HCEC 1CT (cell line): ENCODE measurements around the gene TTC21B.

ENCODE experiments used
- DNase-seq: peaks from one replicate; pipeline ENCODE4 v3.0.0-alpha.2; 2017

The TTC21B gene

GRCh38 chr2:165920748-165921147, 32.8 kb downstream of the TTC21B start:
- DNase-seq = no peak

DNA sequence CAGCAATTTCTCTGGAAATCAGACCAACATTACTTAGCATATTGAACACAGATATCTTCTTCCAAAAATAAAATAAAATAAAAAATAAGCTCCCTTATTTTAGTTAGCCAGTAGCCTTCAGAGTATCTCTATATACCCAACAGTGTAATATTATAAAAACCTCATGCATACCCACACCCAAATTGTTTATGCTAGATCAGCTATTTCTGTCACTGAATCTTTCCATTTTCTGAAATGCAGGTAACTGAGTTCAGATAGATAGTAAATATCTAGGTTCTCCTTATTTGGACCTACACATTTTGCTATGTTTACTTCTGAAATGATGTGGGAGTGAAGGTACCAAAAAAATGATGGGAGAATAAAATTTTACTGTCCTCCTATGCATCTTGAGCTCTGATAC, 39.9 kb downstream of the TTC21B start:
- no peak for DNase-seq

DNA sequence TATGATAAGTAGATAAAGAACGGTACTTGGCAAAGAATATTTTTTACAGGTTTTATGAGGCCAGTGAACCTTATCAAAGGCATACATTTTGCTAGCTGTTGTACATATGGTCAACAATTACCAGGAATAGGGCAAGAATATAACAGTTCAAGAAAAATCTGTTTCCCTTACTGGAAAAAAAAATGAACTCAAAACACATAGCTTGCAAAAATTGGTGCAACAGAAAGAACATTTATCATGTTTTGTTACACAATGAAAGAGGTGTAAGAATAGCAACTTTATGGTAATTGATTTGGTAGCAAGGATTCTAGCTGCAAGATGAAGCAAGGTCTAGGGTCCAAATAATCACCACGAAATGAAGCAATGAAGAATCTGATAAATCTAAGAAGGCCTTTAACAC, 41.6 kb downstream of the TTC21B start:
- DNase-seq = no peak

- DNase-seq = peak; percentile 34
Observed at GRCh38 chr2:165911231-165911630, 42.3 kb downstream of the TTC21B start.

- DNase-seq = peak; percentile 3
Observed at GRCh38 chr2:165909466-165909865, 44.1 kb downstream of the TTC21B start.

DNA sequence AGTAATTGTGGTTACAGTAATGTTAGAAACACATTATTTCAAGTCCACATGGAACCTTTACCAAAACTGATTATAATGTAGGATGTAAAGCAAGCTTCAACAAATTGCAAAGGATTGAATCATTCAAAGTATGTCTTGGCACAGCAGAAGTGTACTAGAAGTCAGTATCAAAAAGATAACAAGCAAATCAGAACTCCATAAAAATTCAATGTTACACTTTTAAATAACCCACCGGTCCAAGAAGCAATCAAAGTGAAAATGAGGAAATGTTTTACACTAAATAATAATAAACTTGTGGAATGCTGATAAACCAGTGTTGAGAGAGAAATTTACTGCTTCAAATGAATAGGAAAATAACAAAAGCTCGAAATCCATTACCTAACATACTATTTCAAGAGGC, 47.7 kb downstream of the TTC21B start:
- no peak for DNase-seq

DNA sequence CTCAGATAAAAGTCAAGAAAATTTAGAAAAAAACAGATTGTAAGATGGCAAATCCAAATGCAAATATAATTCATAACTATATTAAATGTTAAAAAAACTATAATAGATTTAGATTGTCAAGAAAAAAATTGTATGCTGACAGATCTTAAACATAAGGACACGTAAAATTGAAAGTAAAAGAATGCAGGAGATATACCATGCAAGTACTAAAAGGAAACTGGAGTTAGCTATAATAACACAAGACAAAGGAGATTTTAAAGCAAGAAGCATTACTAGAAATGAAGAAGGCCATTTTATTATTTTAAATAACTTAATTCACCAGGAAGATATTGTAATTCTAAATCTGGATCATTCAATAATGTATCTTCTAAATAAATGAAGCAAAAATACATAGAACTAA, 48.3 kb downstream of the TTC21B start:
- DNase-seq = no peak

- DNase-seq = no peak
Observed at GRCh38 chr2:165904432-165904831, 49.1 kb downstream of the TTC21B start.

GRCh38 chr2:165903406-165903805, 50.2 kb downstream of the TTC21B start:
- no peak for DNase-seq

DNA sequence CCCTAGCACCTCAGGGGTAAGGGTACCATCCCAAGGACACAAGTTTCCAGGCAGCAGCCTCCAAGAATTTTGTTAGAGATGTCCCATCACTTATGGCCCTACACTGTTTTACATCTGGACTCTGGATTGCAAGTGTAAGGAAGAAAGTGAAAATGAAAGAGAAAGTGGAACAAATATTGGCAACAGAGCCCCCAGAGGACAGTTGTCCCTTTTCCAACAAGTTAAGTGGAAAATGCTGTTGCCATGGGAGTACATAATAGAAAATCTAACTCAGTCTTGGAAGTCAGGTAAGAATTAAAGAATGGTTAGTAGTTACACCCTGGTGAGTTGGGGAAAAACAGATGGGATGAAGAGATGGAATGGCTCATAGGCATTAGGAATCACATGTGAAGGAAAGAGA, 50.6 kb downstream of the TTC21B start:
- DNase-seq = peak; percentile 15

DNA sequence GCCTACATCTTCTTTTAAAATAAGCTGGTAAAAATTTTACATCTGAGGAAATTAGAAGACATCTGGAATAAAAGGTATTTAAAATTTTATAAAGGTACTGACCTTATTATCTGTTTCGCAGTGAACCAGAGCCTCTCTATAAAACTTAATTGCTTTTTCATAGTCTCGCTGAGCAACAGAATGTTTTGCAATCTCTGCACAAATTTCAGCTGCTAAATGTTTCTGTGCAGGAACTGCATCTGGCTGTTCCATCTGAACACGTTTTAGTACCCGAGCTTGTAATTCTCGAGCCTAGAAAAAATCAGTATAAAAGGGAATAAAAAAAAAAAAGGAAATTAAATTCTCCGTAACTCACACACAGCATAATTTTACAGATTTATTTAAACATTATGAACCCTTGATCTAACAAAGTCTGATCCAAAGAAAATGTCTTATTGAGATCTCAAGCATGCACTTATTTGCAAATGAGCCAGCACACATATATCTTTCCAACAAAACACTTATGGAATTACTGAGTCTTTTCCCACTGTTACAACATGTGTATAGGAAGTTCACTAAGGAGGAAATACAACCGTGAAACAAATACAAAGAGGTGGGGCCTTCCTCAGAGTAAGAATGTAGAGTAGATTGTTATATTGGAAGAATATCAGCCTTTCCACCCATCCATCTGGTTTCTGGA, 51.8 kb downstream of the TTC21B start:
- DNase-seq = no peak

- DNase-seq = no peak
Observed at GRCh38 chr2:165899311-165899710, 54.3 kb downstream of the TTC21B start.

GRCh38 chr2:165898381-165898780, 55.2 kb downstream of the TTC21B start:
- DNase-seq = no peak

- DNase-seq = no peak
Observed at GRCh38 chr2:165897726-165898125, 55.9 kb downstream of the TTC21B start.

GRCh38 chr2:165897074-165897473, 56.5 kb downstream of the TTC21B start:
- no peak for DNase-seq

GRCh38 chr2:165895974-165896373, 57.6 kb downstream of the TTC21B start:
- no peak for DNase-seq

DNA sequence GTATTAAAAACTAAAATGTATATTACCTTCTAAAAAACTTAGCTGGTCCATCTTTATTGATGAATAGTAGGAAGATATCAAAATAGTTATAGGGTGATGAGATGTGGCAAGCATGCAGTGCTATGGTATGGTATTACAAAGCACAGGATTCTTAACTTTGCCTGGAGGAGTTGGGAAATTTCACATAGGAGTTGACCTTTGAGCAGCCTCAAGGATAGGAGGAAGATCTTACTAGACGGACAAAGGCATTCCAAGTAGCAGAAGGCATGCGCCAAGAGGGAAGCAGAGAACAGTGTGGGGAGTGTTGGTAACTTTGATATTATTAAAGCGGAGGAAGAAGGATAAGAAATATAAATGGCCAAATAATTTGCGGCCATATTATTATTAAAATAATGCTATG, 60.0 kb downstream of the TTC21B start:
- DNase-seq = no peak

DNA sequence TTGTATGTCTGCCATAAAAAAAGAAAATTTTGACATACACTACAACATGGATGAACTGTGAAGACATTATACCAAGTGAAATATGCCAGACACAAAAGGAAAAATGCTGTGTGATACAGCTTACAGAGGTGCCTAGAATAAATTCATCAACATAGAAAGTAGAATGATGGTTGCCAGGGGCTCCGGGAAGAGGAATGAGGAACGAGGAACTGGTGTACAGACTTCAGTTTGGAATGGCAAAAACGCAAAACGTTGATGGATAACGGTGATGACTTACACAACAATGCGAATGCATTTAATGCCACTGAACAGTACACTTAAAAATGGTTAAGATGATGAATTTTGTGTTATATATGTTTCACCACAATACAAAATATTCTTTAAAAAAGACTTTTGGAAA, 61.0 kb downstream of the TTC21B start:
- DNase-seq = no peak

DNA sequence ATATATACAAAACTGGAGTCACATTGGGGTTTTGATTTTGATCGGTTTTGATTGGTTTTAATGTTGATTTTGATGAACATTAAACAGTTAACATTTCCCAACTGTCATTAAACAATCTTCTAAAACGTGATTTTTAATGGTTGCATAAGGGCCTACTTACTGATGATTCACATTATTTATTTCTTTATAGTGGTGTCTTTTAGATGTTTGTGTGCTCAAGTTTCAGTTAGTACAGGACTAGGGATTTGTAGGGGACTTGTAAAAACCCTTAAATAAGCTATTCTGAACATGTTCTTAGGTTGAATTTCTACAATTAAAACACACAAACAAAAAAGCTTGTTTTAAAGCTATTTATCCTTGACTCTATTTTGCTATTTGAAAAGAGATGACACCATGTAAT, 61.6 kb downstream of the TTC21B start:
- peak; percentile 27 for DNase-seq

DNA sequence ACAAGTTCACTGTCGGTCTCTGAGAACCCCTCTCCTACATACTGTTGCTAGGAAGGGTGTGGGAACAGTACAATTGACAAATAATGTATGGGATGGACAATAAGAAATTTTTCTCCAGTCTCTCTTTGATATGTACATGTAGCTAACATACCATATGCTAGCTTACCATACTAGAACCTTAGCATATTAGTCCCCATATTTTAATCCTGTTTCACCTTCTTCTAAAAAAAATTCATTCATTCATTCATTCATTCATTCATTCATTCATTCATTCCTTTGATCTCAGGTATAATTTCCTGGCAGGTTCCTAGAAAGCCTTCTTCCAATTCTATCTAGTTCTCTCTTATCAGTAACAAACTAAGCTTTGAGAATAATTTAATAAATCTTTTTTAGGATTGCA, 62.2 kb downstream of the TTC21B start:
- no peak for DNase-seq

DNA sequence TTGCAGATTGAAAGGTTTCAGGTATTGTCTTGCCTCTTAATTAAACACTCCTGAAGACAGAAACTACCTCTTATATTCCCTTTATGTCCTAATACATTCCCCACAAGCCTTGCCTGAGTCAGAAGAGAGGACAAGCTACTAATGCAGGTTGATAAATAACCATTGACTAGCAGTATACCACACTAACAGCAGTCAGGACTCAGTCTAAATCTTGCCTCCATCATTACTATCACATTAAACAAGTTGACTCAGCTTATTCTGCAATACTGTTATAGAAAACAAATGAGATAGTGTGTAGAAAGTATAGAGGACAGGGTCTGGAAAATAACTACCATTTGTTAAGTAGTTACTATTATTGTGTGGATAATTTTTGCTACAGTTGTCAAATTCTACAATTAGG, 63.8 kb downstream of the TTC21B start:
- DNase-seq = no peak

- DNase-seq = no peak
Observed at GRCh38 chr2:165889158-165889557, 64.4 kb downstream of the TTC21B start.

DNA sequence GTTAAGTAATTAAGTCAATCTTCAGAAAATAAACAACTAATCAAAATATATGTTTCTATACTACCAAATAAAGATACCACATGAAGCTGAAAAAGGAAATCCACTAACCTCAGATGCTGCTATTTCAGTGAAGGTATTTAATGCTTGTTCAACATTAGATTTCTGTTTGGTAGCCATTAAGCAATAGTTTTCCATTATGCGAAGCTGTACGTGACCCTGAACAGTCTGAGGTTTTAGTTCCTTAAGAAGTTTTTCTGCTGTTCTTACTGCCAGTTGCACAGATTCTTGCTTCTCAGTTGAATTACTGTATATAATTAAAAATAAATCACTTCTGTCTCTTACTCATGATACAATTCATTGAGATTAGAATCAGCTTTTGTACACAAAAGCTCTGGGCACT, 65.4 kb downstream of the TTC21B start:
- DNase-seq = no peak

- DNase-seq = no peak
Observed at GRCh38 chr2:165886487-165887146, 67.0 kb downstream of the TTC21B start.
